B cell (primary cell): ENCODE data around the gene GALNT18. TPM values are rescaled to one million over a fixed set of nuclear protein-coding genes. Genes with fewer than 3 reads are reported as not detected.

Experiments
- ATAC-seq: fragments of 200-7000 bp; cut with Tn5 transposase; one replicate; pipeline ENCODE4 v1.10.0; 2021; ENCODE audit warnings: low read depth, mild to moderate bottlenecking, moderate number of reproducible peaks, moderate library complexity
- CTCF ChIA-PET: fragments of 350-600 bp; sonication (Branson Sonifier 250); formaldehyde crosslinking; loops from one replicate; lab custom pipeline; 2021; ENCODE audit warnings: antibody characterized with exemption, inconsistent platforms; lab: Charles Lee
- POLR2A ChIA-PET: fragments of 350-600 bp; sonication (Branson Sonifier 250); formaldehyde crosslinking; loops from one replicate; lab custom pipeline; 2021; ENCODE audit warnings: antibody characterized with exemption; lab: Charles Lee
- DNase-seq: peaks from one replicate; pipeline ENCODE4 v3.0.0; 2013
- H2AFZ ChIP-seq: 2 replicates; pipeline ENCODE4 v1.6.1; 2012; ENCODE audit warnings: mild to moderate bottlenecking, low read depth, low read length; ENCODE audit not compliant: insufficient read depth, poor library complexity, severe bottlenecking
- H3K27ac ChIP-seq, 2 donors: 1 replicate in 1 of 2; 2 replicates in 1 of 2; pipeline ENCODE4 v1.5.1; 2012 to 2013; ENCODE audit warnings: low read length in 2 of 2, mild to moderate bottlenecking in 2 of 2, moderate library complexity in 1 of 2
- H3K27me3 ChIP-seq, 4 experiments: fragments of 200-600 bp in 1 of 4; sonication (generic) in 1 of 4; replicated peaks in 1 of 4; 1 replicate in 2 of 4; 2 replicates in 2 of 4; pipeline versions ENCODE4 v1.6.1 to v1.7.0; 2013 to 2016; ENCODE audit warnings: low read length in 3 of 4, mild to moderate bottlenecking in 2 of 4, mixed read lengths in 1 of 4, moderate library complexity in 1 of 4; ENCODE audit not compliant: insufficient read depth in 4 of 4, control insufficient read depth in 3 of 4; ENCODE audit errors: control extremely low read depth in 1 of 4
- H3K36me3 ChIP-seq, 2 experiments: replicated peaks in 1 of 2; 1 replicate in 1 of 2; 2 replicates in 1 of 2; pipeline versions ENCODE4 v1.6.1 to v1.7.1; 2013; ENCODE audit warnings: low read length in 1 of 2; ENCODE audit not compliant: insufficient read depth in 2 of 2, control insufficient read depth in 1 of 2; ENCODE audit errors: control extremely low read depth in 1 of 2, extremely low read depth in 1 of 2
- H3K4me1 ChIP-seq, 2 donors: fragments of 200-600 bp in 1 of 2; sonication (generic) in 1 of 2; 1 replicate in 1 of 2; 2 replicates in 1 of 2; pipeline versions ENCODE4 v1.5.1 to v1.6.1; 2013 to 2017; ENCODE audit warnings: low read length in 2 of 2; ENCODE audit not compliant: control insufficient read depth in 2 of 2, insufficient read depth in 2 of 2
- H3K4me2 ChIP-seq: replicated peaks from 2 replicates; pipeline ENCODE3; 2012; ENCODE audit warnings: mild to moderate bottlenecking, low read depth, low read length; ENCODE audit not compliant: poor library complexity, severe bottlenecking
- H3K4me3 ChIP-seq, 5 experiments: fragments of 200-600 bp in 1 of 5; sonication (generic) in 1 of 5; 1 replicate in 3 of 5; 2 replicates in 2 of 5; pipeline versions ENCODE4 v1.5.1 to v1.7.0; 2011 to 2016; ENCODE audit warnings: low read length in 4 of 5, mild to moderate bottlenecking in 4 of 5, low read depth in 2 of 5, control low read depth in 1 of 5, moderate library complexity in 1 of 5; ENCODE audit not compliant: insufficient read depth in 1 of 5; ENCODE audit errors: control extremely low read depth in 1 of 5, extremely low read depth in 1 of 5
- H3K79me2 ChIP-seq: fragments of 200-600 bp; sonication (generic); one replicate; pipeline ENCODE4 v1.6.0; 2016; ENCODE audit warnings: low read length; ENCODE audit not compliant: control insufficient read depth, insufficient read depth
- H3K9ac ChIP-seq: fragments of 200-600 bp; sonication (generic); 2 replicates; pipeline ENCODE4 v1.6.1; 2017; ENCODE audit warnings: mild to moderate bottlenecking, low read length, moderate library complexity
- H3K9me3 ChIP-seq, 3 donors: one replicate each; pipeline versions ENCODE4 v1.6.1 to v1.7.1; 2013; ENCODE audit warnings: low read length in 2 of 3; ENCODE audit not compliant: control insufficient read depth in 2 of 3, insufficient read depth in 1 of 3; ENCODE audit errors: control extremely low read depth in 1 of 3
- H4K20me1 ChIP-seq: 2 replicates; pipeline ENCODE4 v1.6.0; 2012; ENCODE audit warnings: mild to moderate bottlenecking, low read length; ENCODE audit not compliant: insufficient read depth, control insufficient read depth, poor library complexity, severe bottlenecking
- H3K27ac Mint-ChIP-seq: one replicate; pipeline ENCODE4 v1.8.0; 2021; ENCODE audit warnings: mixed read lengths
- H3K27me3 Mint-ChIP-seq: one replicate; pipeline ENCODE4 v1.8.0; 2021; ENCODE audit warnings: mixed read lengths
- H3K4me1 Mint-ChIP-seq: one replicate; pipeline ENCODE4 v1.8.0; 2021; ENCODE audit warnings: mixed read lengths
- H3K4me3 Mint-ChIP-seq: one replicate; pipeline ENCODE4 v1.8.0; 2021; ENCODE audit warnings: mixed read lengths
- H3K9me3 Mint-ChIP-seq: one replicate; pipeline ENCODE4 v1.8.0; 2022; ENCODE audit warnings: mixed read lengths; ENCODE audit not compliant: insufficient read depth
- CTCF ChIP-seq: fragments of 200-600 bp; IDR thresholded peaks from one replicate; pipeline ENCODE4 v1.8.0; 2022; ENCODE audit warnings: antibody characterized with exemption, mild to moderate bottlenecking
- EZH2 ChIP-seq: IDR thresholded peaks from 2 replicates; pipeline ENCODE4 v1.6.1; 2012; ENCODE audit warnings: borderline replicate concordance, low read depth, mild to moderate bottlenecking, moderate library complexity, low read length; ENCODE audit not compliant: insufficient read depth, poor library complexity, severe bottlenecking
- WGBS: methylation state at CpG from one replicate; pipeline ENCODE4 v1.1.5; 2013; ENCODE audit warnings: missing lambda C conversion rate; ENCODE audit not compliant: insufficient coverage; 5-methylcytosine and 5-hydroxymethylcytosine counted together
- intact Hi-C: fragments of 100-400 bp; cut with micrococcal nuclease; formaldehyde crosslinking; loops from one replicate; pipeline ENCODE4 v1.10.0; 2022
- polyA plus RNA-seq: library from polyadenylated mRNA; depleted of rRNA; stranded (reverse); fragments of >200 nt; gene quantifications from 2 replicates; pipeline ENCODE4 v1.2.3, GENCODE V29; 2012
- total RNA-seq, 2 donors: library from RNA; stranded (reverse); fragments of 120-200 nt in 1 of 2; gene quantifications; 1 replicate in 1 of 2; 2 replicates in 1 of 2; pipeline versions ENCODE4 v1.2.3 to v1.2.4, GENCODE V29; 2013 to 2022

GALNT18 gene
- total and polyA plus RNA-seq, 2 donors (not counting 1 experiment from before 2014, with no cell fraction given): not detected

- Histone ChIP-seq H3K79me2 (no peaks in the 10 kb centered on the region), H3K4me3 (no peak overlapping the region), H3K27me3 (no peaks in the 10 kb centered on the region), H3K36me3 (no peaks in the 10 kb centered on the region), H3K9me3 (no peaks in the 10 kb centered on the region), H2AFZ (no peak overlapping the region), H3K9ac (no peak overlapping the region), H3K27ac (no peak overlapping the region), H3K4me2 (no peak overlapping the region), H3K4me1 (no peaks in the 10 kb centered on the region), H4K20me1 (no peaks in the 10 kb centered on the region)
- Mint-ChIP-seq H3K9me3 (no peaks in the 10 kb centered on the region), H3K4me1 (no peaks in the 10 kb centered on the region), H3K27me3 (no peaks in the 10 kb centered on the region), H3K4me3 (no peak overlapping the region), H3K27ac (no peak overlapping the region)
- intact Hi-C loops: no loop called here
- WGBS: 93% methylated on average over 6 of the region's 13 CpGs
- ChIA-PET CTCF (no interaction called here), POLR2A (no interaction called here)
- ATAC-seq (no peak), DNase-seq (no peak)
- TF ChIP-seq EZH2: no peak
- no peak for TF ChIP-seq CTCF
Measured at GRCh38 chr11:11445441-11446185, 176.2 kb downstream of the GALNT18 start.

- H3K4me2 ChIP-seq: no peak overlapping the region
- H3K9me3 ChIP-seq: no peaks in the 10 kb centered on the region
- H3K79me2 ChIP-seq: no peaks in the 10 kb centered on the region
- no peaks in the 10 kb centered on the region for H3K27me3 ChIP-seq
- no peak overlapping the region for H3K4me3 ChIP-seq
- H3K4me3 Mint-ChIP-seq: no peak overlapping the region
- H4K20me1 ChIP-seq: no peaks in the 10 kb centered on the region
- WGBS: 71% methylated on average over 5 of the region's 5 CpGs
- no peak for TF ChIP-seq EZH2
- TF ChIP-seq CTCF: no peak
- ChIA-PET POLR2A (no interaction called here), CTCF (no interaction called here)
- H3K27ac Mint-ChIP-seq: no peak overlapping the region
- H3K36me3 ChIP-seq: no peaks in the 10 kb centered on the region
- no peak overlapping the region for H3K9ac ChIP-seq
- ATAC-seq (no peak), DNase-seq (no peak)
- H3K9me3 Mint-ChIP-seq: no peaks in the 10 kb centered on the region
- H3K27ac ChIP-seq: no peak overlapping the region
- no peaks in the 10 kb centered on the region for H3K4me1 ChIP-seq
- no peaks in the 10 kb centered on the region for H3K27me3 Mint-ChIP-seq
- no peak overlapping the region for H2AFZ ChIP-seq
- intact Hi-C loops: no loop called here
- H3K4me1 Mint-ChIP-seq: no peaks in the 10 kb centered on the region
Measured at GRCh38 chr11:11444804-11445131, 177.0 kb downstream of the GALNT18 start.
